Upper lobe of left lung (tissue), 6 donors: ENCODE measurements around the gene ENDOV. TPM values are rescaled to one million over a fixed set of nuclear protein-coding genes. Genes with fewer than 3 reads are reported as not detected.

ENCODE experiments used
- ATAC-seq, 2 donors: fragments of 200-7000 bp; cut with Tn5 transposase; one replicate each; pipeline ENCODE4 v1.9.1; 2022; ENCODE audit warnings: mild to moderate bottlenecking in 2 of 2, moderate library complexity in 2 of 2; ENCODE audit not compliant: low FRiP score in 2 of 2
- DNase-seq, 2 donors: peaks; one replicate each; pipeline ENCODE4 v3.0.0-alpha.2; 2019 to 2020
- H3K27ac ChIP-seq, 4 donors: fragments of 200-600 bp; sonication (generic); one replicate each; pipeline ENCODE4 v1.5.1; 2016 to 2019
- H3K27me3 ChIP-seq, 4 donors: fragments of 200-600 bp; sonication (generic); one replicate each; pipeline ENCODE4 v1.5.1; 2017 to 2019
- H3K36me3 ChIP-seq, 4 donors: fragments of 200-600 bp; sonication (generic); one replicate each; pipeline ENCODE4 v1.5.1; 2016 to 2019
- H3K4me1 ChIP-seq, 4 donors: fragments of 200-600 bp; sonication (generic); one replicate each; pipeline ENCODE4 v1.5.1; 2018 to 2019
- H3K4me3 ChIP-seq, 4 donors: fragments of 200-600 bp; sonication (generic); one replicate each; pipeline ENCODE4 v1.5.1; 2017 to 2019; ENCODE audit warnings: mild to moderate bottlenecking in 2 of 4, moderate library complexity in 1 of 4
- H3K9me3 ChIP-seq, 4 donors: fragments of 200-600 bp; sonication (generic); one replicate each; pipeline ENCODE4 v1.5.1; 2018 to 2019
- EP300 ChIP-seq, 4 donors: sonication (generic); formaldehyde crosslinking; IDR thresholded peaks; one replicate each; pipeline ENCODE4 v1.5.1; 2017; ENCODE audit warnings: antibody characterized with exemption in 4 of 4, control low read depth in 2 of 4
- POLR2A ChIP-seq, 4 donors: fragments of 450-650 bp; IDR thresholded peaks; one replicate each; pipeline ENCODE4 v1.5.1; 2016 to 2017; ENCODE audit warnings: antibody characterized with exemption in 4 of 4, mild to moderate bottlenecking in 2 of 4
- POLR2AphosphoS5 ChIP-seq, 2 donors: sonication (generic); formaldehyde crosslinking; IDR thresholded peaks; one replicate each; pipeline ENCODE4 v1.5.1; 2017; ENCODE audit warnings: antibody characterized with exemption in 2 of 2
- WGBS, 2 donors: methylation state at CpG; one replicate each; pipeline ENCODE4 v1.1.5; 2017 to 2018; 5-methylcytosine and 5-hydroxymethylcytosine counted together
- total RNA-seq, 6 donors: library from RNA; depleted of rRNA in 4 of 6; stranded (reverse); fragments of >200 nt in 4 of 6; gene quantifications; one replicate each; pipeline versions ENCODE4 v1.1.0 to v1.2.1, GENCODE V29; 2016 to 2021
- TF ChIP-seq, protein P1 (sequence below), 6 experiments: fragments of 450-650 bp in 4 of 6; fragments of 200-600 bp in 2 of 6; sonication (generic) in 2 of 6; IDR thresholded peaks; one replicate each; pipeline ENCODE4 v1.5.1; 2016 to 2019; ENCODE audit warnings: antibody characterized with exemption in 6 of 6
- donor health status: DM: no; HTN: no; CAD: no; lungs with moderate emphysema.
- donor health status: DM: no; HTN: yes; CAD: no; lungs with severe emphysema.

The ENDOV gene
- 10 to 100 TPM; 16.7 to 93.2 (median 25.6) TPM for total RNA-seq

DNA sequence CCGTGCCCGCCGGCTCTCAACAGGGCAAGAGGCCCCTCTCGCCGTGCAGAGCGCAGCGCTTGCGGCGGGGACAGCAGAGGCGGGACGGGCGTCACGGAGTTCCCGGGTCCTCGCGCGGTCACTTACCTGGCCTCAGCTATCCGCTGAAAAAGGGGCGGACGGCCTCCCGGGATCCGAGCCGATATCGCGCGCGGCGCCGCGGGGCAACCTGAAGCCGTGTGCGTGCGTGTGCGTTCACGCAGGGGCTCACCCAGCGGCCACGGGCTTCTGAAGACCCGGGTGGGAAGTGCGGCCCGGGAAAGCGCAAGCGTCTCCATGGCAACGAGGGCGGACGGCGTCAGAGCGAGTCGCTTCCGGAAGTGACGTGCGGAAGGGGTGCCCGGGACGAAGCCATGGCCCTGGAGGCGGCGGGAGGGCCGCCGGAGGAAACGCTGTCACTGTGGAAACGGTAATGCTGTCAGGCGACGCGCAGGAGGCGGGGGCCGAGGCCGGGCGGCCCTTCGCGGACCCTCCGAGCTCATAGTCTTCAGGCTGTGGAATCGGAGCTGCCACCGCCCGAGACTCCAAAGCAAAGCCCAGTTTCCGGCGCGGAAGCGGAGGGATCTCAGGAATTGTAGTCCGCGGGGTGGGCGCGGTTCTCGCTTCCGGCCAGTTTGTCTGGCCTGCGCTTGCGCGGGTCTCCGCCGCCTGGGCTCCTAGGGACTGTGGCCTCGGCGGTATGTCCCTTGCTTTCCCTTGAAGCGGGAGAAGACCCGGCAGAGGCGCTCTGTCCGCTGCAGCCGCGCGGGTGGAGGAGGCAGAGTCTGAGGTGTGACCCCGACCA, at the start of gene ENDOV:
ENDOV (plus strand) TSS at position 365 of the 823 bp plus-strand sequence; CDS start at position 393, 28 bp downstream.
- peak; percentile 93 to 96 for DNase-seq
- H3K27ac ChIP-seq, result peak within 1 kb of the TSS; percentile 94 to 98 (median 96)
- ATAC-seq, result peak; percentile 95 to 98
- 0% methylated on average over 4 to 51 of the region's 97 CpGs for WGBS, 2 donors
- H3K4me1 ChIP-seq, result peaks cover 23 to 42% (median 25%) of the 10 kb centered on the region in 4 donors
- no peaks in the 10 kb centered on the region for H3K27me3 ChIP-seq
- no peaks in the 10 kb centered on the region for H3K9me3 ChIP-seq
- H3K36me3 ChIP-seq, result peaks cover 0 to 28% (median 6%) of the 10 kb centered on the region in 4 donors
- TF ChIP-seq, protein P1, sequence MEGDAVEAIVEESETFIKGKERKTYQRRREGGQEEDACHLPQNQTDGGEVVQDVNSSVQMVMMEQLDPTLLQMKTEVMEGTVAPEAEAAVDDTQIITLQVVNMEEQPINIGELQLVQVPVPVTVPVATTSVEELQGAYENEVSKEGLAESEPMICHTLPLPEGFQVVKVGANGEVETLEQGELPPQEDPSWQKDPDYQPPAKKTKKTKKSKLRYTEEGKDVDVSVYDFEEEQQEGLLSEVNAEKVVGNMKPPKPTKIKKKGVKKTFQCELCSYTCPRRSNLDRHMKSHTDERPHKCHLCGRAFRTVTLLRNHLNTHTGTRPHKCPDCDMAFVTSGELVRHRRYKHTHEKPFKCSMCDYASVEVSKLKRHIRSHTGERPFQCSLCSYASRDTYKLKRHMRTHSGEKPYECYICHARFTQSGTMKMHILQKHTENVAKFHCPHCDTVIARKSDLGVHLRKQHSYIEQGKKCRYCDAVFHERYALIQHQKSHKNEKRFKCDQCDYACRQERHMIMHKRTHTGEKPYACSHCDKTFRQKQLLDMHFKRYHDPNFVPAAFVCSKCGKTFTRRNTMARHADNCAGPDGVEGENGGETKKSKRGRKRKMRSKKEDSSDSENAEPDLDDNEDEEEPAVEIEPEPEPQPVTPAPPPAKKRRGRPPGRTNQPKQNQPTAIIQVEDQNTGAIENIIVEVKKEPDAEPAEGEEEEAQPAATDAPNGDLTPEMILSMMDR (IDR thresholded peaks at IDR 0.05), result peak in 3 of 6 experiments; percentile 18 to 41 (median 25)
- TF ChIP-seq EP300 (IDR thresholded peaks at IDR 0.05), result peak in 1 of 4 donors; percentile 30
- TF ChIP-seq POLR2A (IDR thresholded peaks at IDR 0.05), result peak in 2 of 4 donors; percentile 55 to 79
- TF ChIP-seq POLR2AphosphoS5 (IDR thresholded peaks at IDR 0.05), result peak; percentile 70 to 87
- peak within 1 kb of the TSS; percentile 84 to 98 (median 86) for H3K4me3 ChIP-seq

DNA sequence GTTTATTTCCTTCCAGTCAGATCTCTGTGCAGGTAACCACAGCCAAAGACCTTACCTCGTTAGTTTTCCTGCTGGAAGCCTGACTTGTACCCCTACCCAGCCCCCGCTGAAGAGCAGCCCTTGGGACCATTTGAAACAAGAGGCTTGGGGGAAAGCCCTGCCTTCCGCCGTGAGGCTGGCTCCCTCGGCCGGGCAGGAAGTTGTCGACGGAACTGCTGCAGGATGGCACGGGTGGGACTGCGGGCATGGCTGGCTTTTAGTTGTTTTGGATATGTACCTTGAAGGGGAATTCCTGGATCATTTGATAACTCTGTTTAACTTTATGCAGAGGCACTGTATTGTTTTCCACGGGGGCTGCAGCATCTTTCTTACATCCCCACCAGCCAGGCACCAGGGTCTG, 49.0 kb upstream of the ENDOV start:
- Histone ChIP-seq H3K27ac (no peak overlapping the region), H3K36me3 (peaks cover 55 to 100% (median 84%) of the 10 kb centered on the region in 4 donors), H3K4me3 (no peak overlapping the region), H3K9me3 (no peaks in the 10 kb centered on the region), H3K4me1 (no peaks in the 10 kb centered on the region), H3K27me3 (no peaks in the 10 kb centered on the region)
- ATAC-seq (no peak), DNase-seq (peak in 1 of 2 donors; percentile 60)
- WGBS, 2 donors, result 64 to 70% methylated on average over 9 to 11 of the region's 11 CpGs
- TF ChIP-seq POLR2A (IDR thresholded peaks at IDR 0.05) (no peak), EP300 (IDR thresholded peaks at IDR 0.05) (no peak), POLR2AphosphoS5 (IDR thresholded peaks at IDR 0.05) (no peak)
- TF ChIP-seq, protein P1 (IDR thresholded peaks at IDR 0.05), result no peak

DNA sequence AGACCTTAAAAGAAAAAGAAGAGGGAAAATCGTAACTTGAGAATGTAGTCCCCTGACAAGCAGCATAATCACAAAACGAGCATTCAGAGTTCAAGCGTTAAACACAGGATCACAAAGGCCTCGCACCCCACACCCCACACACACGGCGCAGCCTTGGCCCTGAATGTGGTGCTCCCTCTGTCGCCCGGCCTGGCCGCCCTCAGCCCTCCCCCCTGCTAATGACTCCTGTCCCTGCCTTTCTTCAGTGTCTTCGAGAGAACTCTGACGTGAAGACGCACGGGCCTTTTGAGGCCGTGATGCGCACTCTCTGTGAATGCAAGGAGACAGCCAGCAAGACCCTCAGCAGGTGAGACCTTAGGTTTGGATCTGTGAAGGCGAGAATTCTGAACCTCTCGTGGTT, 47.5 kb upstream of the ENDOV start:
- 81 to 93% methylated on average over 16 to 17 of the region's 17 CpGs for WGBS, 2 donors
- ATAC-seq (no peak), DNase-seq (peak in 1 of 2 donors; percentile 72)
- H3K4me1 ChIP-seq, result no peaks in the 10 kb centered on the region
- H3K27ac ChIP-seq, result no peak overlapping the region
- no peaks in the 10 kb centered on the region for H3K9me3 ChIP-seq
- no peak for TF ChIP-seq POLR2AphosphoS5 (IDR thresholded peaks at IDR 0.05)
- peaks cover 57 to 100% (median 86%) of the 10 kb centered on the region in 4 donors for H3K36me3 ChIP-seq
- H3K4me3 ChIP-seq, result no peak overlapping the region
- H3K27me3 ChIP-seq, result no peaks in the 10 kb centered on the region

DNA sequence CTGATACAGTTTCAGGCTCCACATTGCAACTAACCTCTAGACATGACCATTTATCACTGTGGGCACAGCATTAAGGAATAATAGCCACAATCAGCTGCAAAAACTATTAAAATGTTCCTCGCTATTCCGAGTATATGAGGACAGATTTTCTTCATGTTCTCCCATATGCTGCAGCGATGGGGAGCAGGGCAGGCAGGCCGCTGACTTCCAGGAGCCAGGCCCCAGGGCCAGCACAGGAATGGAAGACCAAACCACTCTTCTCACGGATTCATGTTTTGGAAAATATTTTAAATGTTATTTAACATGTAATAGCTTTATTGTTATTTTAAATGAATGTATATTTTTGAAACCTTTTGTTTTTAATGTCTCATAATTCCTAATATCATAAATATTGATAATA, 43.8 kb upstream of the ENDOV start:
- DNase-seq, result no peak
- peaks cover 66 to 100% (median 87%) of the 10 kb centered on the region in 4 donors for H3K36me3 ChIP-seq
- 95 to 96% methylated on average over 5 of the region's 5 CpGs for WGBS, 2 donors
- H3K4me3 ChIP-seq, result no peak overlapping the region
- H3K9me3 ChIP-seq, result no peaks in the 10 kb centered on the region
- TF ChIP-seq POLR2AphosphoS5 (IDR thresholded peaks at IDR 0.05) (no peak), POLR2A (IDR thresholded peaks at IDR 0.05) (no peak), EP300 (IDR thresholded peaks at IDR 0.05) (no peak)
- TF ChIP-seq, protein P1 (IDR thresholded peaks at IDR 0.05), result no peak
- ATAC-seq, result no peak
- no peaks in the 10 kb centered on the region for H3K27me3 ChIP-seq
- no peaks in the 10 kb centered on the region for H3K4me1 ChIP-seq
- H3K27ac ChIP-seq, result no peak overlapping the region

DNA sequence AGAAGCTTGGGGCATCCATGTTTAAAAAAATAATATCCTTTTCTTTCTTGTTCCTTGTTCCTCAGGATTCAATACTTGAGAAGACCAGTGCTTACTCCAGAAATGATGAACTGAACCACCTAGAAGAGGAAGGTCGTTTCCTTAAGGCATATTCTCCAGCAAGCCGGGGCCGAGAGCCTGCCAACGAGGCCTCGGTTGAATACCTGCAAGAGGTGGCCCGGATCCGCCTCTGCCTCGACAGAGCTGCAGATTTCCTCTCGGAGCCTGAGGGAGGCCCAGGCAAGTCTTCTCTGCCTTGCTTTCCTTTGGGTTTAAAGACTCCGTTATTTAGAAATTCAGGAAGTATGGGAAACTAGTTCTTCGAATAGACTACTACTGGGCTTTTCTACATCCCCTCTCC, 42.5 kb upstream of the ENDOV start:
- no peaks in the 10 kb centered on the region for H3K9me3 ChIP-seq

More for the DNA sequence above, 42.5 kb upstream of the ENDOV start:
- H3K4me1 ChIP-seq, result no peaks in the 10 kb centered on the region
- peaks cover 77 to 100% (median 96%) of the 10 kb centered on the region in 4 donors for H3K36me3 ChIP-seq
- WGBS, 2 donors, result 90% methylated on average over 11 of the region's 11 CpGs
- DNase-seq (no peak), ATAC-seq (no peak)
- TF ChIP-seq, protein P1 (IDR thresholded peaks at IDR 0.05), result no peak
- TF ChIP-seq POLR2AphosphoS5 (IDR thresholded peaks at IDR 0.05), result no peak
- no peak for TF ChIP-seq EP300 (IDR thresholded peaks at IDR 0.05)
- TF ChIP-seq POLR2A (IDR thresholded peaks at IDR 0.05), result no peak
- no peak overlapping the region for H3K27ac ChIP-seq
- H3K4me3 ChIP-seq, result no peak overlapping the region
- no peaks in the 10 kb centered on the region for H3K27me3 ChIP-seq
